Measurements from ENCODE around the gene CDH6.

Gene CDH6

DNA sequence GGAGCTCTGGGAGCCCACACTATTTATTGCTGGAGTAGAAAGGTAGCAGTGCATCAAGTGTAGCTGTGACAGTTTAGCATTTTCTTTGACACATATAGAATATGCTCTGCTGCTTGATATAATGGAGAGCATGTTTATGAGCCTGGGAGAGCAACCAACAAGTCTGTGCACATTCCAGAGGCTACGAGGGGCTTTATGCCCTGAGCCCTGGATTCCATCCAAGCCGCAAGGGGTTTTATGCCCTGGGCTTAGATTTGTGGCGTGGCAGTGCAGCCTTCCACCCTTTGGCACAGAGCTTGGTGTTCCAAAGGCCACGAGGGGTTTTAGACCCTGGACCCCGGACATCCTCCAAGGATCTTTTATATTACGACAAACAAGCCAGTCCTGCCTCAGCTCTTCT, 14.6 kb downstream of the CDH6 start:
- DNase-seq = no peak

DNA sequence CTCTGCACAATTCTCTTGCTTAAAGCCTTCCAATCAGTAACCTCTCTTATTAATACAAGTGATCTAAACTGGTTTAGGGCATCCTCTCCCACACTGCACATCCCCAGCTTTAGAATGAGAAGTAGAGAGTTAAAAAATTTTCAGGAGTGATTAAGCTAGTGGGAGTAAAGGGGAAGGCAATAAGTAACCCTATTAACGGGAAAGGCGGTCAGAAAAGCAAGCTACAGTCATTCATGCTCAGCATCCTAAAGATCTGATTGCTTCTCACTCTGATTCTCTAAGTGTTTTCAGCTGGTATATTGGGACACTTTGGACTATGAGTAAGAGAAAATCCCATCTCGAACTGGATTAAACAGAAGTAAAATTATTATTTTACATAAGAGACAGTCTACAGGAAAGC, 15.8 kb downstream of the CDH6 start:
- DNase-seq = no peak

DNA sequence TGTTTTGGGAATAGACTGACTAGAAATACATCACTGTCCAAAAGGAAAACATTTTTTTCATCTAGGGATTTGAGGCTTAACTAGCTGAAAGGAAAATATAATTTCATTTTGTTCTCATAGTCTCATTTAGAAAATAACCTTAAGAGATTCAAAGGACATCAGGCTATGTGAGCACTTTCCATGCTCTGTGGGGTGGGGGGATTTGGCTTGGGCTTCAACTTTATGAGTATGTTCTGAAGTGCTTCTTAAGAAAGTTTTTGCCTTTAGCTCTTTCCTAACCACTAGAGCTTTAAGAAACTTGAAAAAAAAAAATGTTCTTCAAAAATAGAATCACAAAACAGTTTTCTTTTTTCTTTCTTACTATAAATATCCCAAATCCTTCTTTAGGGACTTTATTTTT, 17.6 kb downstream of the CDH6 start:
- DNase-seq = no peak

DNA sequence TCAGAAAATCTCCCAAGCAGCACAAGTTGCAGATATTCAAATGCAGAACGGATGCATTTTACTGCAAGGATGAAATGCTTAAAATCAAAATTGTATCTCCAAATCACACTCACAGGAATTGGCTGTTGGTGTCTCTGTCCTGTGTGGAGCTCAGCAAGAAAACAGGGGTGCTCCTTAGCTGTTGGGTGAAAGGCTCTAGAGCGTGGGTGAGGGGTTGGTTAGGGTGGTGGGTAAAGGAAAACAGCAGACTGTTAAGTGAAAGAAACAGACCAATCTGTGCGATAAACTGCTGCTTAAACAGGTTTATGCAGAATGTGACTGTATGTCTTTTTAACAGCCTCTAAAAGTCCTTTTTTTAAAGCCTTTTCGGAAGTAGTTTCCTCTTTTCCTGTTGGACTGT, 19.8 kb downstream of the CDH6 start:
- no peak for DNase-seq

DNA sequence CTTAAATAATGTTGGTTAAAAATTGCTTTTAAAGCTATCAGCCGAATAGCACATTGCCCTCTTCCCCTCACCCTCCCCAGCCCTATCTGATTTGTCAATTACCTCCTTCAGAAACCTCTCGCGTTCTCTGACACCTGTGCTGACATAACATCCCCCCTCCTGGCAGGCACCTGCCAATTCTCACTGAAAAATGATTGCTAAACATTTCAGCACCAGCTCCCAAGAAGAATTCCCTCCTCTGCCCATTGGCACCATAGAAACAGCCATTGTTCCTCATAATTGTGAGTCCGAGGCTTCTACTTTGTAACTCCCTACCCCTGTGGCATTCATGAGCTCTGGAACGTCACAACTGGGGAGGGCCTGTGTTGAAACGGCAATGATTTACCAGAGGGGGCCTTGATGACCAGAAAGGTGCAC, 20.2 kb downstream of the CDH6 start:
- DNase-seq = no peak

DNA sequence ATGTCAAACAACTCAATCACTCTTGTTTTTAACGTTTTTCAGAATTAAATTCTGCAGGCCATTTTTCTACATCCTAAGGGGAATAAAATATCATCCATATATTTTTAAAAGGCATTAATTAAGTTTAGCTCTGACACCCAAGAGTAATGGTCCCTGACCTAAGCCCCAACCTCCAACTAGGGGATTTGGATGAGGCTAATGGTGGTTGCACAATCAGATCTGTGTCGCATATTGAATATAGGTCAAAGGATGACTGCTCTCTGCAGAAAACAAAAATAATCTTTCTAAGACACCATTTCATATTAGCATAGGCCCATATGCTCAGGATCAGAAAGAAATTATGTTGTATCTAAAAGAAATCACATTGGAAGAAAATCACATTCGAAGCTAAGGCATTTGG, 20.7 kb downstream of the CDH6 start:
- no peak for DNase-seq

DNA sequence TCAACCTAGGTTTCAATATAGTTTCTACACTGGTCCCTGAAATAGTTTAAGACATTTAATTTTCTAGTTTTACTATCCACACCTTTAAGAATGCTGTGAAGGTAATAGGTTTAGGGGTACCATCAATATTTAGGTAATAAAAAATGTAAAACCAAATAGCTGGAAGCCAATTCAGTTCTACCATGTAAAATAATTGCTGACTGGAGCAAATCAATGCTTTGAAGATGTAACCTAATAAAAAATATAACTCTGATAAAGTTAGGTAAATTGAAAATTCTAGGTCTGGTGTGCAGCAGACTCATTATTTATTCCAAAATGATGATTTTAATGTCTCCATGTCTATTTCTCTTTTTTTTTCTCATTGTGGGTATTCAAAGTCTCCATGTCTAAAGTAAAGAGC, 21.8 kb downstream of the CDH6 start:
- no peak for DNase-seq

DNA sequence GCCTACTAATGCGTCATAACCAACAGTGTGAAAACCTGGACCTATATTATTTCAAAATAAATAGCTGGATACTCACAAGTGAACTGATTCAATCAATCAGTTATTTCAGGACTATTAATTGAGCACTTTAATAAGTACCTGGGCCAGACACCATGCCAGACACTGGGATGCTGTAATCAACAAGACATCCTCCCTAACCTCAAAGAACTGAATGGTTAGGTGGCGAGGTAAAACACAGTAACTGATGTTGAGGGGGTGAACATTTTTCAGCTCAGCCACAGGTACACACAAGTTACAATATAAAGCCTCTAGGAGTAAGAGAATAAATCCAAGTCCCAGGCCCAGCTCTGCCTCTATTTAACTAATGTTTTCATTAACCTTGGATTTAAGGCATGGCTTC, 24.0 kb downstream of the CDH6 start:
- DNase-seq = no peak

DNA sequence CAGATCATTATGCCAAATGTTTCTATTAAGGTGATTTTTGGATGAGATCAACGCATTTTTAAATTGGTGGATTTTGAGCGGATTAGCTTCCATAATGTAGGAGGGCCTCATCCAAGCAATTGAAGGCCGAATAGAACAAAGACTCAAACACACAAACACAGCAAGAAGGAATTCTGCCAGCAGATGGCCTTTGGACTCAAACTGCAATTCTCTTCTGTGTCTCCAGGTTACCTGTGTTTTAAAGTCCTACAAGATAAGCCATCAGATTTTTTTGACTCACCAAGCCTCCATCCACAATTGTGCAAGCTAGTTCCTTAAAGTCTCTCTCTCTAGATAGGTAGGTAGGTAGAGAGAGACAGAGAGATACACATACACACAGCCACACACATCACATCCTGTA, 25.5 kb downstream of the CDH6 start:
- DNase-seq = no peak

DNA sequence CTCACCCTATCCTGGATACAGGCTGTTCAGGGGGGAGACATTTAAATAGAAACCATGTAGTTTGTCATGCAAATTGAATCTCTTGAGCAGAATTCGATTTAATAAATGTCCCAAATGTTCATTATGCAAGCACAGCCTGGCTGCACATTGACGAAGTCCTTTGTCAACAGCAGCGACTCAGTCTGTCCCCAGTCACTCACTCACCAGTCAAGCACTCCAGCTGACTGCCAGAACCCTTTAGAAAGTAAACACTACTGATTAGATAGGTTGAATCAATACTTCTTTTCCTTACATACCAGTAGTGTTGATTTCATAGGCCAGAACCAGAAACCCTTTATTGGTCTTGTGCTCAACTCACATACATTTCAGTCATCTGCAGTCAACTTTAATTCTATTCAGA, 27.5 kb downstream of the CDH6 start:
- no peak for DNase-seq

DNA sequence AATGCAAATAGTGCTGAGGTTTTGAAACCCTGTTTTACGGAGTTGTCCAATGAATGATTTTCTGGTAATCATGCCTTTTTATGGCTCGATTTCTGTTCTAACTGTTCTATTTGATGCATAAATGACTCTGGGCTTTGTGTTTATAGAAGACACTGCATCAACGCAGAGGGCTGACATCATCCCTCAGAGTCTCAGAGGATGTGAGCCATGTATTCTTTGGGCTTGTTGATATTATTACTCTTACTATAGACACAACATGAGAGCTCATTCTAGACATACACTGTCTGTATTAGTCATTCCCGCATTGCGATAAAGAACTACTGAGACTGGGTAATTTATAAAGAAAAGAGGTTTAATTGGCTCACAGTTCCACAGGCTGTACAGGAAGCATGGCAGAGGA, 31.6 kb downstream of the CDH6 start:
- DNase-seq = no peak

DNA sequence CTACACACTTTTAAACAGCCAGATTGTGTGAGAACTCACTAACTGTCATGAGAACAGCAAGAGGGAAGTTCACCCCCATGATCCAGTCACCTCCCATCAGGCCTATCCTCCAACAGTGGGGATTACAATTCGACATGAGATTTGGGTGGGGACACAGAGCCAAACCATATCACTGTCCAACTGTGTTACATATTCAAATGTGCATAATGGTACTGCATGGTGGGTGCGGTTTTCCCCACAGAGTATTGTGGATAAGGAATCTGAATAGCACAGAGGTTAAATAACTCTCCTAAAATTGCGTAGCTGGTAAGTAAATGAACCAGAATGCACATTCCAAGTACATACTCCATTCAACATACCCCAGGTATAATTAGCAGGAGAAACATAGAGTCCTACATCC, 32.1 kb downstream of the CDH6 start:
- DNase-seq = no peak

DNA sequence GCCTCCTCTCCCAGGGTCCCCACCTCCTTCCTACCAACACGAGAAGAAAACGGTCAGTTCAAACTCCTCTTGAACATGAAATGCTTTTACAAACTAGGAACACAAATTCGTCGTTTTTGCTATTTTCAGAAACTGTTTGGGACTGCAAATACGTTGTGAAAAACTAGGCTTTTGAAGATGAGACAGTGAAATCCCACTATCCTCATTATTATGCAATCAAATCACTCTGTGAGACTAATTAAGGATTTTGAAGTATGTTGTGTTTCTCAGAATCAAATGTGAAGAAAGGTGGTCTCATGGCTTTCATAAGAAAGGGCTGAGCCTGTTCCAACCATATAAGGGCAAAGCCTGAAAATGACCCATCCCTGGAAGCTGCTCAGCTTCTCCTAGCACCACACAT, 33.2 kb downstream of the CDH6 start:
- DNase-seq = no peak

DNA sequence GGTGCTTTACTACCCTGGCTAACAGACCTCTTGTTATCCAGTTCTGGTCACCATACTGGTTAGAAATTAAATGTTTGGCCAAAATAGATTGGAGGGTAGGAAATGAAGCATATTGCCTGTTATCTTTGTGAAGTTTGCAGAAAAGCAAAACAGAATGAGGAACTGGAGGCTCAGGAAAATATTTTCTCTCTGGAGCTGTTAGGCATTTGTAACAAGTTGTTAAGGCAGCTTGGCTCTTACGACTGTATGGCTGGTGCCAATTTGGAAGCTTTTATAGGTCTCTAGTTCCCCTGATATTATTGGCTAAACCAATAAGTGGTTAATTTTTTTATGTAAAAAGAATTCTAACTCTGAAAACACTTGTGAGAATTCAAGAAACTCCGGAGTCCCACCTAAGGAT, 35.8 kb downstream of the CDH6 start:
- DNase-seq = no peak

DNA sequence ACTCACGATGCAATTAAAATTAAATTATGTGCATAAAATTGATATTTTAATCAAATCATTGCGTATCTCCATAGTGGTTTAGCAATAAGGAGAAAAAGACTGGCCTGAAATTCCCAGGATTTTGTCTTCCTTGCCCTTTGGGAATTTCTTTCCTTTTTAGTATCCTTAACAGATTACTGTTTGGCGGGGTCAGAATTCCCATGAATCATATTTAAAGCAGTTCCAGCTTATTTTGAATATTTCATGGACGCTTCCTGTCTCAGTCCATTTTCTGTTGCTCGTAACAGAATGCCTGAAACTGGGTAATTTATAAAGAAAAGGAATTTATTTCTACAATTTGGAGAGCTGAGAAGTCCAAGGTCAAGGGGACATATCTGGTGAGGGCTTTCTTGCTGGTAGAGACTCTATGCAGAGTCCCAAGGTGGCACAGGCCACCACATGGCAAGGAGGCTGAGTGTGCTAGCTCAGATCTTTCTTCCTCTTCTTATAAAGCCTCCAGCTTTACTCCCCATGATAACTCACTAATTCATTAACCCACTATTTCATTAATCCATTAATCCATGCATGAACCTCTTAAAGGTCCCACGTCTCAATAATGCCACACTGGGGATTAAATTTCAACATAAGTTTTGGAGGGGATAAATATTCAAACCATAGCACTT, 37.8 kb downstream of the CDH6 start:
- no peak for DNase-seq

DNA sequence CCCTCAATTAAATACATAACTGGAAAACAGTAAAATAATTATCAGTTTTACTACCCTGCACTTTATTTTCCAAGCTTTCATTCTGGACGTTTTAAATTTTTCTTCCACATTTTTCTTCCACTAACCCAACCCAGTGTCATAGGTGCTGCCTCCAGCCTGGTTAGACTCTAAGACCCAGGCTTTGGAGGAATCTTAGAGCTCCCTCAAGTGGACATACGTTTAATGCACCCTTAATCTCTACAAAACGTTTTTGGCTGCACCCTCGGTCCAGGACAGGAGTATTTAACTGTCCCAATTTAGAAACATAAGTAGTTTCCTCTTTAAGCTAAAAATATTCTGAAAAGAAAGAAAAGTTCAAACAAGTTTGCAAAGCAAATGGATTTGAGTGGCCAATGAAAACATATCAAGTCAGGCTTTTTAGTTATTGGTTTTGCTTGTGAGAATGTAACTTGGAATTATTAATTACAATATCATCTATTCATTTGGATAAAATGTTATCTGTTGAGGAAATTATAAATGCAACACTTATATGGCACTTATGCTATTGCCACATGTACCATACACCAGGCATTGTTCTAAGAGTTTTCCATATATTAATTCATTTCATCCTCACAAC, 38.9 kb downstream of the CDH6 start:
- peak; percentile 14 for DNase-seq

DNA sequence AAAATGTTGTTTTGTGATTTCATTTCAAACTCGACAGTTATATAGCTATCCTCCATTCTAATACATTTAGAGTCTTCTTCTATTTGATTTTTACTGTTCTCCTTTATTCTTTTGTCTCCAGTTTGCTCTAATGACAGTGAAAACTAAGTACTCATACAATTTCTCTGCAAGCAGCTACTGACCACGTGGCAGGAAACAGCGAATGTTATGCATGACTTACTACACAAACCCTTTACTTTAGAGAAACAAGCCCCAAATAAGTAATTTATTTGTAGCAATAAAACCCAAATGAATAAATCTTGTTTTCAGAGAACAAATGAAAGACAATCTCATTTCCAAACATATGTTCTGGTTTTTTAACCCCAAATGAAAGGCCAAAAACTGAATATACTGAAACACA, 41.9 kb downstream of the CDH6 start:
- DNase-seq = no peak

DNA sequence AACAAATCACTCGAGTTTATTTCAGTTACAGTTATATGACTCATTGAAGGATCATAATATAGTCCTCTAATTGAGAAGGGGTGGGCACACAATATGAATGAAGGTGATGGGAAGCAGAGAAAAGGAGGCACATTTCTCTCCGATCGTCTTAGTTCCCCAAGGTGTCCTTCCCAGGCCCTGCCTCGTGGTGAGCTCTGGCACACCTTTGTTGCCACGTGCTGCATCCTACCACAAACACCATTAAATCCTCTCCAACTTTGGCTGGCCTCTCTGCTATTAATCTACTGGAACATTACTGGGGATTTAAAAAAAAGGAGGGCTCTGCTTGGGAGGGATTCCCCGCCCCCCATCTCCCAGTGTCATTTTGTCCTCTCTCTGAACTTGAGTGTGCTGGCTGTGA, 42.9 kb downstream of the CDH6 start:
- no peak for DNase-seq

DNA sequence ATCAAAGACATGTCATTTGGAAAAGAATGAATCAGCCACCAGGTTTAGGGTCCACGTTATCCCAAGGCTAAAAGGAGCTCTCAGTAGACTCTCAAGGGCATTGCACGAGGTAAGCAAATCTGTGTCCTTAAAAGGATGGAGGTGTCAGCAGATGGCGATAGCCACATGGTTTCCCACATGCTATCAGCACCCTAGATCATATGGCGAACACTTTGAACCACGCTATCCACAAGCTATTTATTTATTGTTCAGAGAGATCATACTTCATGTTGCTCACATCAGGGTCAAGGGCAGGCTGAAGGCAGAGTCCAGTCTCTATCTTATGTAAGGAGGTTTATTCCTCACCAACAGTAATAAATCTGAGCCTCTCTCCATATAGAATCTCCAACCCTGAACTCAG, 43.7 kb downstream of the CDH6 start:
- DNase-seq = no peak

DNA sequence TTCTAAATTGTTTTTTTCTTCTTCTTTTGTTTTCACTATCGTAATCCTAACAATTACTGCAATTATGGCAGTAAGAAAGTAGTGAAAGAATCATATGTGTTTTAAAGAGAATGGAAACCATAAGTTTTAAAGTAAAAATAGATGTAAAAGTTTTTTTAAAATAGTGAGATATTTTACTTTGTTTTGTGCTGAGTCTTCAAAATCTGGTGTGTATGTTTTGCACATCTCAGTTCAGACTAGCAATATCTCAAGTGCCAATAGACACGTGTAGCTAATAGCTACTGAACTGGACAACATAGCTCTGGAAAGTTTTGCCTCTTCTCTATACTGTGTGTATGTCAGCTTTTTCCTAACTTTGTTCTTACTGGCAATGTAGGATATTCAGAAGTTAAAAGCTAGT, 45.0 kb downstream of the CDH6 start:
- no peak for DNase-seq

DNA sequence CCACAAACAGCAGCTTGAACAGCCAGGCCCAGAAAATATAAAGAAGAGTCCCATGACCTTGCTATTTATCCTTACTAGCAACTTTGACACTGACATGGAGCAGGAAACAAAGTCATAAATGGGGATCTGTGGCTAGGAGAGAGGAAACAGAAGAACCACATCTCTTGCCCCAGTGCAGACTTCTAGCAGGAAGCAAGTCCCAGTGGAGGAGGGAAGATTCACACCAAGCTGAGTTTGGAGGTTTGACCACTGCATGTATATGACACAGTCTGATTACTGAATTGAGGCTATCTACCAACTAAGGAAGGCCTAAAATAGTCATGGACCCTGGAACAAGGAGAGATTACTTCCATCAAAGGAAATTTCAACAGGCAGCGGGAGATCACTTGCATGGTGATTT, 51.4 kb downstream of the CDH6 start:
- DNase-seq = no peak

DNA sequence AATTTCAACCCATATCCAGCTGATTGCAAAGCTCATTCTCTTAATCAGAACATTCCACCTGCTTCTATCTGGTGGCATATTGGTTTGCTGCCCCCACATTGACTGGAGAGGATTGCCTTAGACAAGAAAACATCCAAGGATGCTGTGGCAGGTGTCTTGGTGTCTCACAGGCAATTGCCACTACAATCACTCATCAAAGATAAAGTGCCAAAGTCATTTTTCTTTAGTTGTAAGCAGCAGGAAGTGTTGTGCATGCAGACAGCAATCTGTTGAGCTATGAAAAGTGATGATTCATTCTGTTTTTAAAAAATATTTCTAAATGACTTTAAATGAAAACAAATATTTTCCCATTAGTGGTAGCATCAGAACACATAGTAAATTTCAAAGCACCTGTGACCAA, 53.9 kb downstream of the CDH6 start:
- DNase-seq = no peak

DNA sequence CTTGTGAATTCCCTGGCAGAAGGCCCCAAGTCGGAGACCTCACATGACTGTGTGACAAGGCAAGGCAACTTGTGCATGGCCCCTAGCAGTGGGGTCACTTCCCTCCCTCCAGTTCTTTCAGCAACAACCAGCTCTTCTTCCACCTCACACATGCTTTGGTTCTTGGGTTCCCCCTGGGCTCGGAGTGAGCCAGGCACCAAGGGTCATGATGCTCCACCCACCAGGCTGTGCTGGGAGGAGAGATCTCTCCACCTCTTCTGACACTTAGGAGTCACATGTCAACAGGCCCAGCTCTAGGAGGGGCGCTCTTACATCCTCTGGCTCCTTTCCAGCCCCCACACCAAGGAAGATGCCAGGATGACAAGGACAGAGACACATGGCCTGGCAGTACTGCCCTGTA, 56.7 kb downstream of the CDH6 start:
- no peak for DNase-seq

DNA sequence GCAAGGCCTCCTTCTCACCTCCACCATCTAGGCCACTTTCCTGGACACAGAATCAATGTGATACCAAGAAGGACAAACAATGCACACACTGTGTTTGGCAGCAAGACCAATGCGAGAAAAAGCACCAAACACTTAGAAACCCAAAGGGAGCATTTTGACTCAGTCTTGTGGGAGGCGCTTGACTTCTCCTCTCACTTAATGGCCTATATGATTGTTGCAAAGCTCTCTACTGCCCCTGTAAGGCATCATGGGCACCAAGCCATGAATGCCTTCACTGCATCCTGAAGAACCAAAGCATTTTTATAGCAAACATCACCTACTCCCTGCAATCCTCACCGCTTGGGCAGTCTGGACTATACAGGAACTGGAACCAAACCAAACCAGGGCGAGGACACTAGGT, 57.5 kb downstream of the CDH6 start:
- no peak for DNase-seq

DNA sequence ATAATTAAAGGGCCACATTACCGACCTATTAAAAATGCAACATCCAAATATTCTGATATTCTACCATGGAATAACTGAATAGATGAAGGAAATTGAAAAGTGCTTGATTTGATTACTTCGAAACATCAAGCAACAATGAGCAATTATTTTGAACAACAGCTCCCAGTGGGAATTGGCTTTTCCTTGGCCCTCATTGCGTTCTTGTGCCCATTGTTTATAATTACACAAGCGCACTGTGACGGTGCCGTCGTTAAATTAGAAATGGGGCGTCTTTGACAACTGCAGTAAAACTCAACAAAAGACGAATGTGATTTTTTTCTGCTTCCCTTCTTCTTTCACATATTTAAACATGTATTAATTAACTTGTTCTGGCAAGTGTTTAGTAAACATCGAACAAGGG, 61.6 kb downstream of the CDH6 start:
- no peak for DNase-seq

DNA sequence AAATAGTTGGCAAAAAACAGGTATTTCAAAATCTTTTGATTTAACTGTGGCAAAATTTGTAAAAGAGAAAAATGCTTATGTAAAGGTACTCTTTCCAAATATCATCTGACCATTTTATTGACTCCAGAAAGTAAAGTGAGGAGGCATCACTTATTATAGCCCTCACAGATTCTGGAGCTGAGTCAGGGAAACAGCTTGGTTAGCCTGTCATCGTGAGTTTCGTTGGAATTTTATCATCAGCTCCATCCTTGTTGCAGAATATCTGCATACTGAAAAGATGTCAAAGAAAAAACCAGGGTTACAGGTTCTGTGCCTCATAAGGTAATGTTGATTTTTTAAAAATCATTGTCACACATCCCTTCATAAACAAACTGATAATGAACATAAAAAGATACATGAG, 74.8 kb downstream of the CDH6 start:
- DNase-seq = no peak
